ENCODE measurements around the gene EPHA3.

EPHA3 gene

DNA sequence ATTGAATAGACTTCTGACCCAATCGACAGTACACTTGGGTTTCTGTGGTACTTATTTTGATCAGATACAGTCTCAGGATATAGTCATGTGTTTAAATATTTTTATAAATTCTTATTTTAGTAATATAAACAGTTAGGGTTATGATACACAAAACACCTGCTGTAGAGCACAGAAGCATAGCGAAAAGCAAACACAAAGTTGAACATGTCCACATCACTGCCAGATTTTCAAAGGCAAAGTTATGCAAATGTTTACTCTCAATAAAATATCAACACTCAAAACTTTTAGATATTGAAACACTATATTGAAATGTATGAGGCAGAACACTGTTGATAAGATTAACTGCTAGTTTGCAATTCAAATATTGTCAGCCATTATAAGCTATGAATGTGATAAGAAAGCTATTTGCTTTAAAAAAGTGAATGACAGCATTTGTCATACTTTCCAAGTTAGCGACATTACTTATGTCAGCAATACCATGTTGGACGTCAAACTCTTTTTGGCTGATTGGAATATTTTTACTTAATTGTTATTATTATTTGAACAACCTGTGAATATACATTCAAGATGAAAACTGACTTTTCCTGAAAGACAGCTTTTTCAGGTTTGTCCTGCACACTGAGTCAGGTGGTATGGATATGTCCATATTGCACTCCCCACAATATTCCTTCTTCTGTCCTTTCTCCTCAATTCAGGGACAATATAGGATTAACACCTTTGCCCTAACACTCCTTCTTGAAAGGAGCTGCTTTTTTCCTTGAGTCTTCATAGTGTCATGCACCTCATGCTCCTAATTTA is 367.1 kb downstream of the EPHA3 start:
- H3K27me3 ChIP-seq (ENCODE audit: insufficient read depth, low read length), result no peaks in the 10 kb centered on the region
- H3K4me3 ChIP-seq (ENCODE audit: low read depth, low read length, poor library complexity, severe bottlenecking), result no peak overlapping the region
- no peak overlapping the region for H3K4me2 ChIP-seq (ENCODE audit: low read length)
- H3K27ac ChIP-seq (ENCODE audit: low read depth, low read length, poor library complexity, severe bottlenecking), result no peak overlapping the region
- no peaks in the 10 kb centered on the region for H3K79me2 ChIP-seq (ENCODE audit: insufficient read depth, low read length)
- H3K9ac ChIP-seq (ENCODE audit: low read length), result no peak overlapping the region
- no peak overlapping the region for H2AFZ ChIP-seq (ENCODE audit: low read length)
- no peaks in the 10 kb centered on the region for H3K4me1 ChIP-seq (ENCODE audit: insufficient read depth, low read length, severe bottlenecking)
- H3F3A ChIP-seq (ENCODE audit: insufficient read depth, low read length), result no peaks in the 10 kb centered on the region
- TF ChIP-seq EZH2 (IDR thresholded peaks at IDR 0.05; ENCODE audit: borderline replicate concordance, low read length) (no peak), CTCF (IDR thresholded peaks at IDR 0.05; ENCODE audit: low read length) (no peak)
- H4K20me1 ChIP-seq (ENCODE audit: insufficient read depth, low read length), result no peaks in the 10 kb centered on the region
- no peaks in the 10 kb centered on the region for H3K9me3 ChIP-seq (ENCODE audit: low read length)
- H3K9me2 ChIP-seq (ENCODE audit: low read depth, low read length), result no peaks in the 10 kb centered on the region
- no peaks in the 10 kb centered on the region for H3K36me3 ChIP-seq (ENCODE audit: insufficient read depth, low read length)

GRCh38 chr3:89488800-89489580 is 381.6 kb downstream of the EPHA3 start:
- Histone ChIP-seq H3K79me2 (ENCODE audit: insufficient read depth, low read length) (no peaks in the 10 kb centered on the region), H3K36me3 (ENCODE audit: insufficient read depth, low read length) (no peaks in the 10 kb centered on the region), H2AFZ (ENCODE audit: low read length) (no peak overlapping the region), H3K4me3 (ENCODE audit: low read depth, low read length, poor library complexity, severe bottlenecking) (no peak overlapping the region), H3K27me3 (ENCODE audit: insufficient read depth, low read length) (no peaks in the 10 kb centered on the region), H3K27ac (ENCODE audit: low read depth, low read length, poor library complexity, severe bottlenecking) (no peak overlapping the region), H4K20me1 (ENCODE audit: insufficient read depth, low read length) (no peaks in the 10 kb centered on the region), H3K4me2 (ENCODE audit: low read length) (no peak overlapping the region), H3K4me1 (ENCODE audit: insufficient read depth, low read length, severe bottlenecking) (no peaks in the 10 kb centered on the region), H3K9ac (ENCODE audit: low read length) (no peak overlapping the region), H3K9me3 (ENCODE audit: low read length) (no peaks in the 10 kb centered on the region), H3K9me2 (ENCODE audit: low read depth, low read length) (no peaks in the 10 kb centered on the region), H3F3A (ENCODE audit: insufficient read depth, low read length) (no peaks in the 10 kb centered on the region)
- TF ChIP-seq CTCF (IDR thresholded peaks at IDR 0.05; ENCODE audit: low read length), result no peak
- TF ChIP-seq EZH2 (IDR thresholded peaks at IDR 0.05; ENCODE audit: borderline replicate concordance, low read length), result no peak

GRCh38 chr3:89490129-89490528 is 382.7 kb downstream of the EPHA3 start:
- TF ChIP-seq CTCF (IDR thresholded peaks at IDR 0.05; ENCODE audit: low read length) (no peak), EZH2 (IDR thresholded peaks at IDR 0.05; ENCODE audit: borderline replicate concordance, low read length) (no peak)
- no peak overlapping the region for H2AFZ ChIP-seq (ENCODE audit: low read length)
- no peak overlapping the region for H3K4me2 ChIP-seq (ENCODE audit: low read length)
- no peak overlapping the region for H3K4me3 ChIP-seq (ENCODE audit: low read depth, low read length, poor library complexity, severe bottlenecking)
- no peak overlapping the region for H3K27ac ChIP-seq (ENCODE audit: low read depth, low read length, poor library complexity, severe bottlenecking)
- H3F3A ChIP-seq (ENCODE audit: insufficient read depth, low read length), result no peaks in the 10 kb centered on the region
- no peaks in the 10 kb centered on the region for H4K20me1 ChIP-seq (ENCODE audit: insufficient read depth, low read length)
- H3K4me1 ChIP-seq (ENCODE audit: insufficient read depth, low read length, severe bottlenecking), result no peaks in the 10 kb centered on the region
- no peak overlapping the region for H3K9ac ChIP-seq (ENCODE audit: low read length)
- H3K9me2 ChIP-seq (ENCODE audit: low read depth, low read length), result no peaks in the 10 kb centered on the region
- no peaks in the 10 kb centered on the region for H3K27me3 ChIP-seq (ENCODE audit: insufficient read depth, low read length)
- no peaks in the 10 kb centered on the region for H3K9me3 ChIP-seq (ENCODE audit: low read length)
- no peaks in the 10 kb centered on the region for H3K36me3 ChIP-seq (ENCODE audit: insufficient read depth, low read length)
- no peaks in the 10 kb centered on the region for H3K79me2 ChIP-seq (ENCODE audit: insufficient read depth, low read length)

Data from OCI-LY1 (cell line).